SK-N-MC (cell line): Measurements from ENCODE around the gene CSAG1.
"Not testable (repeated sequence)": the region's sequence is repeated elsewhere in the genome, so short reads cannot be mapped to it uniquely, and the experiment has no call there.

ENCODE experiments used
- EZH2 ChIP-seq: fragments of 200-600 bp; sonication (generic); IDR thresholded peaks from one replicate; pipeline ENCODE4 v1.6.1; 2017; ENCODE audit warnings: antibody characterized with exemption
- POLR2AphosphoS5 ChIP-seq: IDR thresholded peaks from 2 replicates; pipeline ENCODE4 v1.6.1; 2012; ENCODE audit warnings: mild to moderate bottlenecking, low read depth, low read length, borderline replicate concordance

DNA sequence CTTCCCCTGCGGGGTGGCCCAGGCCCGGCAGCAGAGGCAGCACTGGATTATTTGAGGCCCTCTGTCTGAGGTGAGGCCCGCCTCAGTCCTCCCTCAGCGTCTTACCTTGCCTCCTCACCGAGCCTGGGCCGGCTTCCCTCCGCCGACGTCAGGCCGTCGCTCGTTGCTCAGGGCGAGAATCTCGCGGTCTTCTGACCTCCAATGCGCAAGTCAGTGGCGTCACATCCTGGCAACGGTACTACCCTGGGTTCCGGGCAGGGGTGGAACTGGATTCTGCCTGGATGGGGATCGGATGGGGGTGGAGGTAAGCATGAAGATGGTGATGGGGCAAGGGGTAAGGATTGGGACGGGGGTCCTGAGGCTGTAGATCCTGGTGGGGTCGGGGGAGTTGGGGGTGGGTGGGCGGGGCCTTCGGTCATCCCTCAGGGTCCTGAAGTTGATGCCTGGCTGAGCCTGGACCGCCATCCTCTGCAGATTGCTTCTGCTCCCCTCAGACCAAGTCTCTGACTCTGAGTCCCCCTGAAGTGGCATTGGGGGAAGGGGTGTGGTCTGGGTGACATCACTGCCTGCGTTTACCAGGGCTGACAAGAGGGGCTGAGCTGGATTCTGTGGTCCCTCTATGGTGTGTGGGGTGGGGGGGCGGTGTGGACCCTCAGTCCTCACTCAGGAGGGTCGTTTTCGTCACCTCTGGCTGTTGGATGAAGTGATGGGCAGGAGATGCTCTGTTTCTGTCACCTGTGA is 36.2 kb upstream of the CSAG1 start, which contains the start of gene MAGEA6:
- TF ChIP-seq EZH2, POLR2AphosphoS5: not testable (repeated sequence)
